Esophagus squamous epithelium (tissue), 4 donors: ENCODE measurements around the gene ATAD1.

Experiments used
- POLR2A ChIP-seq, 4 donors: fragments of 450-650 bp; IDR thresholded peaks; one replicate each; pipeline ENCODE4 v1.6.1; 2017; ENCODE audit warnings: antibody characterized with exemption in 4 of 4, mild to moderate bottlenecking in 4 of 4, moderate library complexity in 3 of 4
- TF ChIP-seq, protein P1 (sequence below), 6 experiments: fragments of 450-650 bp in 4 of 6; fragments of 200-600 bp in 2 of 6; sonication (generic) in 2 of 6; IDR thresholded peaks; one replicate each; pipeline ENCODE4 v1.5.1; 2016 to 2019; ENCODE audit warnings: antibody characterized with exemption in 6 of 6, mild to moderate bottlenecking in 4 of 6, moderate library complexity in 4 of 6

DNA sequence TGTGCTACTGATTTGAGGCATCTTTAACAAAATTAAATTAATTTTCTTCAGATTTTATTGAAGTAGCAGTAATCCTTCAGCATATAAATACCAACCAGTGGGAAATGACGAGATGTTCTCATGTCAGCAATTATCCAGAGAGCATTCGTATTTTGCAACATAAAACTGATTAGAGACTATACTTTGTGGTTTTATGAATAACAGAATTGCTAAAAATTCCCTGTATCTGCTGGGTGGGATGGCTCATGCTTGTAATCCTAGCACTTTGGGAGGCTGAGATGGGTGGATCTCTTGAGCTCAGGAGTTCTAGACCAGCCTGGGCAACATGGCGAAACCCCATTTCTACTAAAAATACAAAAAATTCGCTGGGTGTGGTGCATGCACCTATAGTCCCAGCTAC lies 56.9 kb downstream of the ATAD1 start:
- TF ChIP-seq, protein P1, sequence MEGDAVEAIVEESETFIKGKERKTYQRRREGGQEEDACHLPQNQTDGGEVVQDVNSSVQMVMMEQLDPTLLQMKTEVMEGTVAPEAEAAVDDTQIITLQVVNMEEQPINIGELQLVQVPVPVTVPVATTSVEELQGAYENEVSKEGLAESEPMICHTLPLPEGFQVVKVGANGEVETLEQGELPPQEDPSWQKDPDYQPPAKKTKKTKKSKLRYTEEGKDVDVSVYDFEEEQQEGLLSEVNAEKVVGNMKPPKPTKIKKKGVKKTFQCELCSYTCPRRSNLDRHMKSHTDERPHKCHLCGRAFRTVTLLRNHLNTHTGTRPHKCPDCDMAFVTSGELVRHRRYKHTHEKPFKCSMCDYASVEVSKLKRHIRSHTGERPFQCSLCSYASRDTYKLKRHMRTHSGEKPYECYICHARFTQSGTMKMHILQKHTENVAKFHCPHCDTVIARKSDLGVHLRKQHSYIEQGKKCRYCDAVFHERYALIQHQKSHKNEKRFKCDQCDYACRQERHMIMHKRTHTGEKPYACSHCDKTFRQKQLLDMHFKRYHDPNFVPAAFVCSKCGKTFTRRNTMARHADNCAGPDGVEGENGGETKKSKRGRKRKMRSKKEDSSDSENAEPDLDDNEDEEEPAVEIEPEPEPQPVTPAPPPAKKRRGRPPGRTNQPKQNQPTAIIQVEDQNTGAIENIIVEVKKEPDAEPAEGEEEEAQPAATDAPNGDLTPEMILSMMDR (IDR thresholded peaks at IDR 0.05), result no peak
- TF ChIP-seq POLR2A (IDR thresholded peaks at IDR 0.05), result no peak
